ENCODE measurements around the gene MYL6. TPM values are rescaled to one million over a fixed set of nuclear protein-coding genes. Genes with fewer than 3 reads are reported as not detected.

The MYL6 gene
- total RNA-seq, 1 experiment from 2014 or later: 554 TPM

DNA sequence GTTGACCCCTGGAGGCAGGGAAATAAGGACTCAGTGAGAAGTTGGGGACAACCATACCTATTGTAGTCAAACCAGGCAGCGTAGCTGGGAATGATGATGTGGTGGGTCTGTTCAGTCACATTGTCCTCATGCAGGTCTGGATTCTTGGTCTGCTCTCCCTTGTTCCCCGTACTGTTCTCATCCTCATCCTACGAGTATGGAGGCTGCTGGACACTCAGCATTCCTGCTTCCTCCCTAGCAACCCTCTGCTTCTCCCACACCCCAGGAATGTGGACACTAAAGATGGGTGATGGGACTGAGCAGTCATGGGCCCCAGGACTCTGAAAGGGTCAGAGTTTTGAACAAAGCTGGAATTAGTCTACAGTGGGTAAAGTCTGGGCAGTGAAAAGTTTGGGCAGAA, 20.2 kb downstream of the MYL6 start:
- H3K4me2 ChIP-seq (ENCODE audit: low read length): no peak overlapping the region
- H3K27ac ChIP-seq (ENCODE audit: low read depth, low read length): no peak overlapping the region
- BruUV-seq (replicated peaks): no TSS peak
- no peaks in the 10 kb centered on the region for H3K79me2 ChIP-seq (ENCODE audit: insufficient read depth, low read length)
- H3K9me3 ChIP-seq (ENCODE audit: control insufficient read depth in 1 of 2, insufficient read depth in 1 of 2, low read depth in 1 of 2, low read length in 2 of 2): no peaks in the 10 kb centered on the region
- no peaks in the 10 kb centered on the region for H4K20me1 ChIP-seq (ENCODE audit: insufficient read depth)
- H3K36me3 ChIP-seq (ENCODE audit: control insufficient read depth in 1 of 2, insufficient read depth in 2 of 2, low read length in 2 of 2): peaks cover 50 to 57% of the 10 kb centered on the region in 2 experiments
- ChIA-PET POLR2A (no interaction called here), CTCF (interaction anchor here (0.8 kb wide), 1 partner anchor 10 kb away, joined by 3 read pairs; the partner anchor contains the start of gene SMARCC2), RAD21 (ENCODE audit: low non-redundant PET in 1 of 2, low total read pairs in 2 of 2, uncharacterized antibody in 2 of 2, unreplicated experiment in 2 of 2) (no interaction called here)
- H3K27me3 ChIP-seq (ENCODE audit: insufficient read depth, low read length): no peaks in the 10 kb centered on the region
- no peak for ATAC-seq
- H3K4me1 ChIP-seq (ENCODE audit: control insufficient read depth in 1 of 2, insufficient read depth in 2 of 2, low read length in 2 of 2): no peaks in the 10 kb centered on the region
- H3K9me2 ChIP-seq (ENCODE audit: insufficient read depth): no peaks in the 10 kb centered on the region
- no peak overlapping the region for H3K4me3 ChIP-seq (replicated peaks in 1 of 2; ENCODE audit: low read depth in 1 of 2, low read length in 2 of 2)
- no peak overlapping the region for H2AFZ ChIP-seq (ENCODE audit: low read depth, low read length, poor library complexity, severe bottlenecking)
- intact Hi-C loops (cut with micrococcal nuclease): no loop called here
- DNase-seq (ENCODE audit: low read depth, low spot score): no peak
- TF ChIP-seq POLR2AphosphoS5 (IDR thresholded peaks at IDR 0.05; ENCODE audit: low read depth, low read length) (0 out of 2 replicates have a peak, but pooled peaks have one; percentile 14), SP1 (IDR thresholded peaks at IDR 0.05; ENCODE audit: low read depth) (no peak)
- no peak overlapping the region for H3K9ac ChIP-seq (ENCODE audit: low read length)

DNA sequence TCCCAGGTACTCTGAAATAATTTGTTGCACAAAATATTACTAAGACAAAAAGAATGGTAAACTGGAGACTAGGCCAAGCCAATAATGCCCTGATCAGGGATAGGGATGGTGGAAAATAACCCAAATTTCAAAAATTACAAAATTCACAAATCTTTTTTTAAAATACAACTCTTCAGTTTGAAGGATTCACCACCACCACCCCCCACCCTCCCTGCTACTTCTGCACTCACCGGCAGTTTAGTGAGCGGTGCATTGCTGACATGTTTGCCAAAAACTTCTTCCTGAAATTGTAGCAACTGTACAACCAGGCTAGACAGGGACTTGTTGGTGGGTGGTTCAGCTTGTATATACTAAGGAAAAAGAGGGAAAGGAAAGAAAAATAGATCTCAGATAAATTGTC, 28.8 kb downstream of the MYL6 start:
- BruUV-seq (replicated peaks): no TSS peak
- no peak overlapping the region for H2AFZ ChIP-seq (ENCODE audit: low read depth, low read length, poor library complexity, severe bottlenecking)
- H3K36me3 ChIP-seq (ENCODE audit: control insufficient read depth in 1 of 2, insufficient read depth in 2 of 2, low read length in 2 of 2): peaks cover 22 to 29% of the 10 kb centered on the region in 2 experiments; a peak in 3 of 4 replicates
- H3K9ac ChIP-seq (ENCODE audit: low read length): no peak overlapping the region
- CTCF ChIA-PET: no interaction called here
- peaks cover 37% of the 10 kb centered on the region for H3K79me2 ChIP-seq (ENCODE audit: insufficient read depth, low read length)
- H3K27ac ChIP-seq (ENCODE audit: low read depth, low read length): no peak overlapping the region
- RAD21 ChIA-PET (ENCODE audit: low non-redundant PET in 1 of 2, low total read pairs in 2 of 2, uncharacterized antibody in 2 of 2, unreplicated experiment in 2 of 2): no interaction called here
- TF ChIP-seq SRF (IDR thresholded peaks at IDR 0.05; ENCODE audit: low read depth) (no peak), TCF7L2 (IDR thresholded peaks at IDR 0.05; ENCODE audit: borderline replicate concordance, extremely low read depth, insufficient read depth, insufficient read length) (no peak), SP1 (IDR thresholded peaks at IDR 0.05; ENCODE audit: low read depth) (no peak), POLR2AphosphoS5 (IDR thresholded peaks at IDR 0.05; ENCODE audit: low read depth, low read length) (no peak), EZH2phosphoT487 (IDR thresholded peaks at IDR 0.05; ENCODE audit: borderline replicate concordance) (no peak), EGR1 (IDR thresholded peaks at IDR 0.05; ENCODE audit: low read depth) (no peak), REST (IDR thresholded peaks at IDR 0.05; ENCODE audit: low read depth) (no peak), POLR2A (IDR thresholded peaks at IDR 0.05; ENCODE audit: borderline replicate concordance, extremely low read depth, insufficient read depth, insufficient read length) (no peak), CBX3 (IDR thresholded peaks at IDR 0.05; ENCODE audit: low read depth) (no peak), ZNF274 (IDR thresholded peaks at IDR 0.05; ENCODE audit: low read depth, low read length) (no peak), CTCF (IDR thresholded peaks at IDR 0.05 in 2 of 3, conservative IDR thresholded peaks at IDR 0.05 in 1 of 3; ENCODE audit: borderline replicate concordance in 1 of 3, insufficient read depth in 1 of 3, low read depth in 2 of 3, low read length in 2 of 3) (no peak)
- TF ChIP-seq, protein P1, sequence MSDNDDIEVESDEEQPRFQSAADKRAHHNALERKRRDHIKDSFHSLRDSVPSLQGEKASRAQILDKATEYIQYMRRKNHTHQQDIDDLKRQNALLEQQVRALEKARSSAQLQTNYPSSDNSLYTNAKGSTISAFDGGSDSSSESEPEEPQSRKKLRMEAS (IDR thresholded peaks at IDR 0.05): no peak
- TF ChIP-seq, protein P2, sequence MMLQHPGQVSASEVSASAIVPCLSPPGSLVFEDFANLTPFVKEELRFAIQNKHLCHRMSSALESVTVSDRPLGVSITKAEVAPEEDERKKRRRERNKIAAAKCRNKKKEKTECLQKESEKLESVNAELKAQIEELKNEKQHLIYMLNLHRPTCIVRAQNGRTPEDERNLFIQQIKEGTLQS (IDR thresholded peaks at IDR 0.05): no peak
- DNase-seq (ENCODE audit: low read depth, low spot score) (no peak), ATAC-seq (no peak)
- peaks cover 17 to 23% of the 10 kb centered on the region in 2 experiments for H3K4me1 ChIP-seq (ENCODE audit: control insufficient read depth in 1 of 2, insufficient read depth in 2 of 2, low read length in 2 of 2)
- H3K9me2 ChIP-seq (ENCODE audit: insufficient read depth): no peaks in the 10 kb centered on the region
- H3K9me3 ChIP-seq (ENCODE audit: control insufficient read depth in 1 of 2, insufficient read depth in 1 of 2, low read depth in 1 of 2, low read length in 2 of 2): no peaks in the 10 kb centered on the region
- no peaks in the 10 kb centered on the region for H4K20me1 ChIP-seq (ENCODE audit: insufficient read depth)
- no peak overlapping the region for H3K4me2 ChIP-seq (ENCODE audit: low read length)
- no peak overlapping the region for H3K4me3 ChIP-seq (replicated peaks in 1 of 2; ENCODE audit: low read depth in 1 of 2, low read length in 2 of 2)
- H3K27me3 ChIP-seq (ENCODE audit: insufficient read depth, low read length): no peaks in the 10 kb centered on the region
- POLR2A ChIA-PET: no interaction called here
- intact Hi-C loops (cut with micrococcal nuclease): no loop called here

Measured in HCT116 (cell line).